Gastrocnemius medialis (tissue), 4 donors: ENCODE measurements around the gene PID1. TPM values are rescaled to one million over a fixed set of nuclear protein-coding genes. Genes with fewer than 3 reads are reported as not detected.

Experiments used
- ATAC-seq, 2 donors: fragments of 150-250 bp; one replicate each; pipeline ENCODE4 v1.9.1; 2016
- DNase-seq, 2 donors: peaks; one replicate each; pipeline ENCODE4 v3.0.0-alpha.2; 2019
- H3K27ac ChIP-seq, 4 donors: fragments of 200-600 bp; sonication (generic); 1 replicate in 1 of 4; 2 replicates in 3 of 4; pipeline ENCODE4 v1.5.1; 2016 to 2018; ENCODE audit warnings: mild to moderate bottlenecking in 2 of 4, moderate library complexity in 1 of 4
- H3K27me3 ChIP-seq, 3 donors: fragments of 200-600 bp; sonication (generic) in 2 of 3; 1 replicate in 1 of 3; 2 replicates in 2 of 3; pipeline versions ENCODE4 v1.5.1 to v1.6.0; 2016 to 2019; ENCODE audit warnings: mild to moderate bottlenecking in 1 of 3, moderate library complexity in 1 of 3
- H3K36me3 ChIP-seq, 2 donors: fragments of 200-600 bp; sonication (generic) in 1 of 2; one replicate each; pipeline ENCODE4 v1.5.1; 2017 to 2018
- H3K4me1 ChIP-seq, 2 donors: fragments of 200-600 bp; sonication (generic) in 1 of 2; one replicate each; pipeline ENCODE4 v1.5.1; 2016 to 2017; ENCODE audit warnings: mild to moderate bottlenecking in 2 of 2
- H3K4me3 ChIP-seq, 4 donors: fragments of 200-600 bp; sonication (generic) in 3 of 4; 1 replicate in 1 of 4; 2 replicates in 3 of 4; pipeline ENCODE4 v1.5.1; 2016 to 2019; ENCODE audit warnings: mild to moderate bottlenecking in 2 of 4
- H3K9me3 ChIP-seq, 3 donors: fragments of 200-600 bp; sonication (generic) in 2 of 3; 1 replicate in 1 of 3; 2 replicates in 2 of 3; pipeline ENCODE4 v1.5.1; 2016 to 2019
- CTCF ChIP-seq, 5 experiments: fragments of 450-650 bp in 3 of 5; fragments of 200-600 bp in 2 of 5; sonication (generic) in 2 of 5; IDR thresholded peaks in 4 of 5; conservative IDR thresholded peaks in 1 of 5; 1 replicate in 4 of 5; 2 replicates in 1 of 5; pipeline ENCODE4 v1.5.1; 2016 to 2019; ENCODE audit warnings: antibody characterized with exemption in 5 of 5, mild to moderate bottlenecking in 3 of 5, moderate library complexity in 3 of 5
- POLR2A ChIP-seq, 2 donors: fragments of 450-650 bp; IDR thresholded peaks; one replicate each; pipeline ENCODE4 v1.6.1; 2017; ENCODE audit warnings: antibody characterized with exemption in 2 of 2, mild to moderate bottlenecking in 2 of 2, moderate library complexity in 2 of 2
- in situ Hi-C, 4 donors: fragments of 200-750 bp; cut with MboI; loops; one replicate each; pipeline versions ENCODE4 v1.15.0 to v1.8.0; 2017; ENCODE audit warnings: low sequenced_read_pairs in 4 of 4
- intact Hi-C: fragments of 100-400 bp; cut with DNase I; formaldehyde crosslinking; loops from one replicate; pipeline ENCODE4 v1.15.1; 2023; ENCODE audit warnings: low total_unique reads
- total RNA-seq, 4 donors: library from RNA; depleted of rRNA; stranded (reverse); fragments of >200 nt; gene quantifications; one replicate each; pipeline versions ENCODE4 v1.1.0 to v1.2.3, GENCODE V29; 2016

The PID1 gene
- total RNA-seq, 4 donors from 2014 or later = 11.3 to 24.3 (median 19.5) TPM

- intact Hi-C loops (no loop called here), in situ Hi-C loops (no loop called here)
- no peak for ATAC-seq
- Histone ChIP-seq H3K4me1 (no peaks in the 10 kb centered on the region), H3K27ac (no peak overlapping the region), H3K9me3 (no peaks in the 10 kb centered on the region), H3K36me3 (no peaks in the 10 kb centered on the region), H3K27me3 (no peaks in the 10 kb centered on the region), H3K4me3 (no peak overlapping the region)
- TF ChIP-seq CTCF (IDR thresholded peaks at IDR 0.05 in 4 of 5, conservative IDR thresholded peaks at IDR 0.05 in 1 of 5) (no peak), POLR2A (IDR thresholded peaks at IDR 0.05) (no peak)
- DNase-seq = no peak
These were observed 95.0 kb downstream of the PID1 start for GRCh38 chr2:229176136-229176535.

GRCh38 chr2:229175497-229175863, 95.6 kb downstream of the PID1 start:
- Histone ChIP-seq H3K27ac (no peak overlapping the region), H3K36me3 (no peaks in the 10 kb centered on the region), H3K4me3 (no peak overlapping the region), H3K27me3 (no peaks in the 10 kb centered on the region), H3K9me3 (no peaks in the 10 kb centered on the region), H3K4me1 (peaks cover 0 to 4% of the 10 kb centered on the region in 2 donors)
- in situ Hi-C loops (no loop called here), intact Hi-C loops (no loop called here)
- ATAC-seq (no peak), DNase-seq (no peak)
- TF ChIP-seq POLR2A (IDR thresholded peaks at IDR 0.05) (no peak), CTCF (IDR thresholded peaks at IDR 0.05 in 4 of 5, conservative IDR thresholded peaks at IDR 0.05 in 1 of 5) (no peak)

GRCh38 chr2:229174794-229175496, 96.1 kb downstream of the PID1 start:
- Histone ChIP-seq H3K27ac (no peak overlapping the region), H3K9me3 (no peaks in the 10 kb centered on the region), H3K4me1 (peaks cover 0 to 10% of the 10 kb centered on the region in 2 donors), H3K4me3 (no peak overlapping the region), H3K36me3 (no peaks in the 10 kb centered on the region), H3K27me3 (no peaks in the 10 kb centered on the region)
- no peak for TF ChIP-seq CTCF (IDR thresholded peaks at IDR 0.05 in 4 of 5, conservative IDR thresholded peaks at IDR 0.05 in 1 of 5)
- TF ChIP-seq POLR2A (IDR thresholded peaks at IDR 0.05) = no peak
- in situ Hi-C loops = no loop called here
- DNase-seq (no peak), ATAC-seq (no peak)
- intact Hi-C loops = no loop called here

GRCh38 chr2:229173825-229174359, 97.2 kb downstream of the PID1 start:
- in situ Hi-C loops (no loop called here), intact Hi-C loops (no loop called here)
- H3K36me3 ChIP-seq = no peaks in the 10 kb centered on the region
- ATAC-seq (no peak), DNase-seq (no peak)
- H3K27me3 ChIP-seq = no peaks in the 10 kb centered on the region
- no peaks in the 10 kb centered on the region for H3K9me3 ChIP-seq
- TF ChIP-seq CTCF (IDR thresholded peaks at IDR 0.05 in 4 of 5, conservative IDR thresholded peaks at IDR 0.05 in 1 of 5) (no peak), POLR2A (IDR thresholded peaks at IDR 0.05) (no peak)
- no peak overlapping the region for H3K27ac ChIP-seq
- no peak overlapping the region for H3K4me3 ChIP-seq
- H3K4me1 ChIP-seq = peaks cover 0 to 18% of the 10 kb centered on the region in 2 donors
